ENCODE measurements around the gene SLC15A1.

GRCh38 chr13:98730441-98730840, 22.0 kb downstream of the SLC15A1 start:
- TF ChIP-seq POLR2A (IDR thresholded peaks at IDR 0.05) (no peak), CTCF (IDR thresholded peaks at IDR 0.05) (no peak)

Measured in heart left ventricle (tissue), 13 donors.